Cortex of kidney (tissue), 1 donor: Measurements from ENCODE around the gene CHST13.

Experiments used
- DNase-seq: peaks from one replicate; lab custom pipeline; 2025; lab: John Stamatoyannopoulos, UW

CHST13 gene, protein sequence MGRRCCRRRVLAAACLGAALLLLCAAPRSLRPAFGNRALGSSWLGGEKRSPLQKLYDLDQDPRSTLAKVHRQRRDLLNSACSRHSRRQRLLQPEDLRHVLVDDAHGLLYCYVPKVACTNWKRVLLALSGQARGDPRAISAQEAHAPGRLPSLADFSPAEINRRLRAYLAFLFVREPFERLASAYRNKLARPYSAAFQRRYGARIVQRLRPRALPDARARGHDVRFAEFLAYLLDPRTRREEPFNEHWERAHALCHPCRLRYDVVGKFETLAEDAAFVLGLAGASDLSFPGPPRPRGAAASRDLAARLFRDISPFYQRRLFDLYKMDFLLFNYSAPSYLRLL

DNA sequence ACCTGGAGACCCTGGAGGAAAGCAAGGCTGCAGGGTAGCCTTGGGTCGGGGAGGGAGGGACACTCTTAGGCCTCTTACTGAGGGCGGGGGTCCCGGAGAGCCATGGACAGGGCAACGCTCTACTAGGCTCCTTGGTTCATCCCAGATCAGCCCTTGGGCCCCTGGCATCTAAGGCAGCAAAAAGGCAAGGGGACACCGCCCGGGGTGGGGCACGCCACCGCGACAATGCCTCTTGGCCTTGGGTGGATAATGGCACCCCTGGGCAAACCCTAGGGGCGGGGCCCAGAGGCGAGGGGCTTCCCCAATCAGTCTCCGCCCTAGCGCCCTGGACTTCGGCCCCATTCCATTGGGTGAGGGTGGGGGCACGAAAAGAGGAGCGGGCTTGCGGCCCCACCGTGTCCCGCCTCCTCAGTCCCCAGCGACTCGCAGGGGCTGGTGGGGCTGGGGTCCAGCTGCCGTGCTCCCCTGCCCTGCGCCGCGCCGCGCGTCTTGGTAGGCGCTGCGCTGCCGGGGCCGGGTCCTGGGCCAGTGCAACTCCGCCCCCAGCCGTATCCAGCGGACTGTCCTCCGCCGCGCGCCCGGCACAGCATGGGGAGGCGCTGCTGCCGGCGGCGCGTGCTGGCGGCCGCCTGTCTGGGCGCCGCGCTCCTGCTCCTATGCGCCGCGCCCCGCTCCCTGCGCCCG is at the start of gene CHST13:
CHST13 (plus strand) TSS at position 411 of the 684 bp plus-strand sequence; CDS start at position 589, 178 bp downstream.
- DNase-seq = no peak

- DNase-seq = no peak
Observed at GRCh38 chr3:126474498-126475412, 49.2 kb upstream of the CHST13 start.

- peak; percentile 91 for DNase-seq
Observed at GRCh38 chr3:126475413-126476114, 48.4 kb upstream of the CHST13 start, which contains the start of gene ZXDC. TSS of gene ZXDC (minus strand) at chr3:126475891. CDS start at chr3:126475865, 26 bp downstream.

DNA sequence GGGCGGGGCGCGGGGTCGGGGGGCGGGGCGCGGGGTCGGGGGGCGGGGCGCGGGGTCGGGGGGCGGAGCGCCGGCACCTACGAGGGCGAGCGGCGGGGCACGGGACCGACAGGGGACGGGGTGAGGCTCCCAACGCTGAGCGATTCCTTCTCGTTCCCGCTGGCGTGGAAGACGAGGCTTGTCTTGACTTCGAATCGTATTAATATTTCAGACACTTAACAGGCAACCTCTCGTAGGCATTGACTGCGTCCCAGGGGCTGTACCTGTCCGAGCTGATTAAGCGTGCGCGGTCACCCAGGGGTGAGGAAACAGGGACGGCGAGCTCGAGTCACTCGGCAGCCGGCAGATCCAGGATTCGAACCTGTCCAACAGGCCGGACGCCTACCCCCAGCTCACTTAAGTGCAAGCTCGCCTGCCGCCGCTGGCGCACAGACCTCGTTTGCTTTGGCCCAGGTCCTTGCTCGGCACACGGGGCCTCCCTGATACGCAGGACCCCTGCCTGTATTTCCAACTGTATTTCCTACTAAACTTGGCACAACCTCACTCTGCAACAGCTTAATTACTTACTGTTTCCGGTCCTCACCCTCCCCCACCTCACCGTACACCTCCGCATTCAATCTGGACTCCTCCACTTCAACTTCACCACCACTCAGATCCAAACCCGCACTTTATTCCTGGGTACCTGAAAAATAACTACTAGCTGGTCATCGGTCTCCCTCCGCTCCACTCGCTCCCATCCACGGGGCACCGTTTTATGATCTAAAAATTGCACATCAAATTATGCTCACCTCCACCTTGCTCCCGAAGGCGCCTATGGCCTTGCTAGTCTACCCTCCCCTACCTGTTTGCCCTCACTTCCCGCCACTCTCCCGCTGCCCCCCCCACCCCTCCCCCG is 47.5 kb upstream of the CHST13 start:
- DNase-seq = no peak

DNA sequence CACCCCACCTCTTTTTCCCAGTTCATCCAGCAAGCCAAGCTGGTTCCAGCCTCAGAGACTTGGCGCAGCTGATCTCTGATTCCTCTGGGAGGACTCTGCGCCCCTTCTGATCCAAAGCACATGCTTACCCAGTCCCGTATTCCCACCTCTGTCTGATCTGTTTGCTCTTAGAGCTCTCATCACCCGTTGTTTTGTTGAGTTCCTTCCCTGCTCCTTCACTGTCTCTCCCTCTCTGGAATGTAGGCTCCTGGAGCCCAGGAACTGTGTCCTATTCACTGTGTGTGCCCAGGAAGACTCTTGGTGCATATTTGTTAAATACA is 46.9 kb upstream of the CHST13 start:
- no peak for DNase-seq

GRCh38 chr3:126478581-126479310 is 45.2 kb upstream of the CHST13 start:
- DNase-seq = no peak

DNA sequence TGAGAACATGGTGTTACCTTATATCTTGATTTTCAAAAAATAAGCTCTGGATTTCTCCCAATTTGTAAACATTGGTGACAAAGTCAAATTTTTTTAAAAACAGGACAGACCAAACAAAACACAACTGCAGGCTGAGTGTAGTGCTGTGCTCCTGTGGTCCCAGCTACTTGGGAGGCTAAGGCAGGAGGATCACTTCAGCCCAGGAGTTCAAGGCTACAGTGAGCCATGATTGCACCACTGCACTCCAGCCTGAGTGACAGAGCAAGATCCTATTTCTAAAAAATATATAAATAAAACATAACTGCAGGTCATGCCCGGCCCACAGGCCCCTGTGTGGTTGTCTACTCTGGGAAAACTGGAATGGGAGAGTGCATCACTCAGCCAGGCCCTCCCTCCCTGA is 44.3 kb upstream of the CHST13 start:
- no peak for DNase-seq

GRCh38 chr3:126480206-126480605 is 43.7 kb upstream of the CHST13 start:
- no peak for DNase-seq

GRCh38 chr3:126480861-126481260 is 43.1 kb upstream of the CHST13 start:
- DNase-seq = no peak

DNA sequence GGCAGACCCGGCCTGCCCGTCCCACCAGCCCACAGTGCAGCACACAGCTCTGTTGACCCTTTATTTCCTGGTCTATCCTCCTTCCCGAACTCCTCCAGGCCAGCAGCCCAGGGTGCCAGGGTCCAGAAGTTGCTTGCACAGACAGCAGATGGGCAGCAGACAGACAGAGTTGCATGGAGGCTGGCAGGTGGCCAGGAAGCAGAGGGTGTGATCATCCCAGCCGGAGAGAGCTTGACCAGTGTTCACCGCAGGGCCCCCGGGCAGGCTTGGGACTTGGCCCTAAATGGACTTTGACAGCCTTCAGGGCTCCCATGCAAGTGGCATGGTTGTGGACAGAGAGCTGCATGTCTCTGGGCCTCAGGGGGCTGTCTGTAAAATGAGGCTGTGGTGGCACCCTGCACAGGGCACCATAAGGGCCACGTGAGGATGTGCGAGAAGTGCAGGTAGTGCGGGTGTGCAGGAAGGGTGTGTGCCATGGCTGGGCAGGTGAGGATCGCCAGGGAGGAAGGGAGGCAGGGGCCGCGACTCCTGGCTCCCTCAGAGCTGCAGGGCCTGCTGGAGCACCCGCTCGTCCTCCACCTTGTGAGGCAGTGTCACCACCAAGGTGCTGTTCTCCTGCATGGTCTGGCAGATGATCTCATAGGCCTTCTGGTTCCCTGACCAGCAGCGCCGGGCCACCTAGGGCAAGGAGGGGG is 42.0 kb upstream of the CHST13 start:
- no peak for DNase-seq

- no peak for DNase-seq
Observed at GRCh38 chr3:126482503-126483255, 41.3 kb upstream of the CHST13 start.

DNA sequence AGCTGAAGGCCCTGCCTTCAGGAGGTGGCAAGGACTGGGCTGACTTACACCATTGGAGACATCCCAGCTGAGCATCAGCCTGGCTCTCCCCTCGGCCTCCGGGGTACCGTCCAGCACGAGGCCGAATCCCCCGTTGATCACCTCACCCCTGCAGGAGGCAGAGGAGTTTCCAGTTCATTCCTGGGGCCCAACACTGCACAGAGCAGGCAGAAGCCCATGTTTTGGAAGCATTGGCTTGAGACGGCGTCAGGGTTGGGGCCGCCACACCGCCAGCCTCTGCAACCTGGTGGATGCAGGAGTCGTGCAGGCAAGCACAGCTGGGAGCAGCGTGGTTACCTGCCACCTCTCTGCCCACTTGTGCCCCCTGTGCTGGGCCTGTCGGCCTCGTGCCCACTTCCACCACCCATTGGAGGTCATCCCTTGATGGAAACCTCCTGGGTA is 40.6 kb upstream of the CHST13 start:
- DNase-seq = no peak

GRCh38 chr3:126484148-126484547 is 39.8 kb upstream of the CHST13 start:
- DNase-seq = no peak

- no peak for DNase-seq
Observed at GRCh38 chr3:126484662-126485061, 39.3 kb upstream of the CHST13 start.

DNA sequence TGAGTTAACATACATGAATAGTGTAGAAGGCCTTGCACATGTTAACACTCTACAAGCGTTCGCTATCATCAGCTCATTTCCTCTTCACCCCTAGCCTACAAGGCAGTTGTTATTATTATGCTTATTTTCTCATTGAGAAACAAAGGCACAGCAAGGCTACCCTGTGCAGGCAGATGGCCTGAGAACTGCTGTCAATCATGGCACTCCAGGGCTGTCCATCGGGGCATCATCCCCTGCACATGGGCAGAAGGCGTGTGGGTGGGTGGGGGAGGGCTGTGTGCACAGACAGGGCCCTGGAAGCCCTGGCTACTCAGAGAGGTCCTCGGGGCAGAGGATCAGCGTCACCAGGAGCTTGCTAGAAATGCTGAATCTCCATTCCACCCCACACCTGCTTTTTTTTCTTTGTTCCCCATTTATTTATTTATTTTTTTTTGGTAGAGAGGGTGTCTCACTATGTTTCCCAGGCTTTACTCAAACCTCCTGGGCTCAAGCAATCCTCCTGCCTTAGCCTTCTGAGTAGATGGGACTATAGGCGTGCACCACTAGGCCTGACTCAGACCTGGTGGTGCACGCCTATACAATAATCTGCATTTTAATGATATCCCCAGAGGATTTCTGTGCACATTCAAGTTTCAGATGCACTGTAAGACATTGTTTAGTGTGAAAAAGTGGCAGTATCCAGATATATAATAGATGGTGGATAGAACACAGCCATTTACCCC is 38.6 kb upstream of the CHST13 start:
- DNase-seq = no peak

- no peak for DNase-seq
Observed at GRCh38 chr3:126485956-126486355, 38.0 kb upstream of the CHST13 start.

DNA sequence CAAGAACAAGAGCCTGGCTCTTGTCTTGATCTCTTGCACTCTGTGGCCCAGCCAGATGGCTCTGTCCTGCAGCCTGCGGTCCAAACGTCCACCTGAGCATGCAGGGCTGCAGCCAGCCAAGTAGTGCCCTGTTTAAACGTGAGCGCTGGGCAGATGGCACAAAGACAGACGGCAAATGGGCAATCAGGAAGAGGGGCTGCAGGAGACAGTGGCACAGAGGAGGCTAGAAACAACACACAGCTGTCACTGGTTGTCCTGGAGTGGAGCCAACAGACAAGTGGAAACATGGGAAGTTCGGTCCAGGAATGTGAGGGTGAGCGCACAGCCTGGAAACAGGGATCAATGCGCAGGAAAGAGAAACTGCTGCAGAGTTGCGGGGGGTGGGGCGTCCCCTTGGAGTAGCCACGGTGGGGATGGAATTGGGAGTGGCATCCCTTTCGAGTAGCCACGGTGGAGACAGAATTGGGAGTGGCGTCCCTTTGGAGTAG is 37.6 kb upstream of the CHST13 start:
- DNase-seq = no peak
